Omental fat pad (tissue), 4 donors: ENCODE results near the gene GDPD4. TPM values are rescaled to one million over a fixed set of nuclear protein-coding genes. Genes with fewer than 3 reads are reported as not detected.

Experiments used
- ATAC-seq: fragments of 150-250 bp; one replicate; pipeline ENCODE4 v1.9.1; 2016; ENCODE audit warnings: mild to moderate bottlenecking, moderate library complexity; ENCODE audit not compliant: low FRiP score
- DNase-seq: peaks from one replicate; pipeline ENCODE4 v3.0.0-alpha.2; 2019; ENCODE audit warnings: low spot score
- CTCF ChIP-seq, 3 donors: fragments of 450-650 bp; IDR thresholded peaks; one replicate each; pipeline ENCODE4 v1.5.1; 2016 to 2017; ENCODE audit warnings: antibody characterized with exemption in 3 of 3, mild to moderate bottlenecking in 3 of 3, moderate library complexity in 2 of 3
- total RNA-seq, 4 donors: library from RNA; depleted of rRNA; stranded (reverse); fragments of >200 nt; gene quantifications; one replicate each; pipeline ENCODE4 v1.1.0, GENCODE V29; 2016

Gene GDPD4
- total RNA-seq, 4 donors from 2014 or later, result not detected

GRCh38 chr11:77231800-77232199, 69.7 kb downstream of the GDPD4 start:
- DNase-seq, result no peak
- no peak for ATAC-seq
- no peak for TF ChIP-seq CTCF (IDR thresholded peaks at IDR 0.05)

- TF ChIP-seq CTCF (IDR thresholded peaks at IDR 0.05), result no peak
- no peak for ATAC-seq
- DNase-seq, result no peak
These were observed 70.4 kb downstream of the GDPD4 start for GRCh38 chr11:77230878-77231605.

- no peak for DNase-seq
These were observed 77.7 kb downstream of the GDPD4 start for GRCh38 chr11:77223797-77224196.

GRCh38 chr11:77217156-77217555, 84.3 kb downstream of the GDPD4 start:
- ATAC-seq, result no peak
- no peak for DNase-seq
- TF ChIP-seq CTCF (IDR thresholded peaks at IDR 0.05), result no peak

More at GRCh38 chr11:77223797-77224196, 77.7 kb downstream of the GDPD4 start:
- ATAC-seq, result no peak
- no peak for TF ChIP-seq CTCF (IDR thresholded peaks at IDR 0.05)

DNA sequence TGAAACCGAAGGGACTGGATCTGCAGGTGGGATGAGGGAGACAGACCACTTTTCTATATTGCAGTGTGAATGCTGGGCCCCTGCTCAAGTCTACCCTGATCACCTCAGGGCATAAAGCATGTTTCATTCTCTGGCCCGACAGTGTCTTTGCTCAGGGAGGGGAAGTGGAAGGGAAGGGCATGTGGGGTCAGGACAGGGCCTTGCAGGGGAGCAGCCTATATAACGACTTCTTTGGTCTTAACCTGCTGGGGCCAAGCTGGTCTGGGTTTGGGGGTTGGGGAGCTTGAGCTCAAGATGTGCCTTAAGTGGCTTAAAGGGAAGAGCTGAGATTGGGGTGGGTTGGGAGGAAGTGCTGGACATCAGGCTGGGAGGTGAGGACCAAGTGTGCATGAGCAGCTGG, 86.4 kb downstream of the GDPD4 start:
- no peak for DNase-seq
- no peak for ATAC-seq
- no peak for TF ChIP-seq CTCF (IDR thresholded peaks at IDR 0.05)

- ATAC-seq, result no peak
- DNase-seq, result no peak
- TF ChIP-seq CTCF (IDR thresholded peaks at IDR 0.05), result no peak
These were observed 86.9 kb downstream of the GDPD4 start for GRCh38 chr11:77214557-77214956.
